Panc1 (cell line): ENCODE measurements around the gene KIF1A. TPM values are rescaled to one million over a fixed set of nuclear protein-coding genes. Genes with fewer than 3 reads are reported as not detected.

ENCODE experiments used
- ATAC-seq: fragments of 200-7000 bp; cut with Tn5 transposase; 2 replicates; pipeline ENCODE4 v1.9.1; 2020; ENCODE audit warnings: mild to moderate bottlenecking, moderate library complexity
- BruUV-seq: library from RNA; stranded (reverse); fragments of 400-500 nt; replicated peaks from 2 replicates; lab custom pipeline; 2021; lab: Mats Ljungman, UMichigan
- CTCF ChIA-PET: fragments of 300-600 bp; sonication (Branson Sonifier 250); formaldehyde crosslinking; loops from one replicate; lab custom pipeline; 2022; ENCODE audit warnings: antibody characterized with exemption; lab: Charles Lee
- POLR2A ChIA-PET: fragments of 300-600 bp; sonication (Branson Sonifier 250); formaldehyde crosslinking; loops from one replicate; lab custom pipeline; 2022; ENCODE audit warnings: antibody characterized with exemption; lab: Charles Lee
- DNase-seq: peaks from one replicate; pipeline ENCODE4 v3.0.0-alpha.2; 2010; ENCODE audit warnings: low read depth, low spot score
- H3K27ac ChIP-seq: 2 replicates; pipeline ENCODE4 v1.5.1; 2011; ENCODE audit warnings: mild to moderate bottlenecking, low read length, inconsistent platforms
- H3K27me3 ChIP-seq: fragments of 200-500 bp; sonication (Bioruptor generic); 2 replicates; pipeline ENCODE4 v1.6.0; 2014; ENCODE audit warnings: low read length, inconsistent platforms; ENCODE audit not compliant: control insufficient read depth, insufficient read depth
- H3K36me3 ChIP-seq: fragments of 200-500 bp; sonication (Bioruptor generic); 2 replicates; pipeline ENCODE4 v1.5.1; 2014; ENCODE audit warnings: inconsistent platforms, mild to moderate bottlenecking, low read length, moderate library complexity; ENCODE audit not compliant: control insufficient read depth, insufficient read depth
- H3K4me1 ChIP-seq: 2 replicates; pipeline ENCODE4 v1.5.1; 2011; ENCODE audit warnings: inconsistent platforms, mild to moderate bottlenecking, low read length, moderate library complexity; ENCODE audit not compliant: control insufficient read depth, insufficient read depth
- H3K4me3 ChIP-seq, 2 experiments: 2 replicates each; pipeline ENCODE4 v1.5.1; 2011 to 2012; ENCODE audit warnings: low read depth in 2 of 2, low read length in 2 of 2, mild to moderate bottlenecking in 2 of 2, inconsistent platforms in 1 of 2, moderate library complexity in 1 of 2
- H3K9me3 ChIP-seq: fragments of 200-500 bp; sonication (Bioruptor generic); 2 replicates; pipeline ENCODE4 v1.5.1; 2014; ENCODE audit warnings: low read depth, mild to moderate bottlenecking, inconsistent platforms, low read length, moderate library complexity; ENCODE audit not compliant: control insufficient read depth, insufficient read depth
- CTCF ChIP-seq: fragments of 450-650 bp; IDR thresholded peaks from 2 replicates; pipeline ENCODE4 v1.5.1; 2017; ENCODE audit warnings: mild to moderate bottlenecking
- POLR2AphosphoS5 ChIP-seq: IDR thresholded peaks from 2 replicates; pipeline ENCODE4 v1.6.1; 2012; ENCODE audit warnings: mild to moderate bottlenecking, low read depth, low read length, moderate library complexity
- REST ChIP-seq, 2 experiments: IDR thresholded peaks; 2 replicates each; pipeline ENCODE4 v1.6.1; 2011 to 2012; ENCODE audit warnings: low read depth in 2 of 2, control low read depth in 1 of 2, low read length in 1 of 2, mild to moderate bottlenecking in 1 of 2, moderate library complexity in 1 of 2; ENCODE audit not compliant: insufficient read depth in 1 of 2
- SIN3A ChIP-seq: IDR thresholded peaks from 2 replicates; pipeline ENCODE4 v1.6.1; 2012; ENCODE audit warnings: low read depth, mild to moderate bottlenecking, low read length, moderate library complexity, borderline replicate concordance; ENCODE audit not compliant: insufficient read depth
- TCF7L2 ChIP-seq: IDR thresholded peaks from 2 replicates; pipeline ENCODE4 v1.6.1; 2011; ENCODE audit warnings: mild to moderate bottlenecking, low read depth, low read length, inconsistent platforms
- in situ Hi-C: cut with HindIII; loops from 2 replicates; pipeline ENCODE4 v1.10.0; 2016; ENCODE audit warnings: low sequenced_read_pairs, low pct_unique_long_range_greater_than_20kb
- intact Hi-C: fragments of 100-400 bp; cut with micrococcal nuclease; formaldehyde crosslinking; loops from one replicate; pipeline ENCODE4 v1.10.0; 2022; ENCODE audit not compliant: unreplicated experiment
- total RNA-seq: library from RNA; stranded (reverse); gene quantifications from one replicate; pipeline ENCODE4 v1.2.1, GENCODE V29; 2021; ENCODE audit not compliant: unreplicated experiment

KIF1A gene
- total RNA-seq, 1 experiment from 2014 or later = 132 TPM

GRCh38 chr2:240735476-240735875 is 84.5 kb downstream of the KIF1A start:
- H3K4me1 ChIP-seq = no peaks in the 10 kb centered on the region
- ChIA-PET CTCF (no interaction called here), POLR2A (no interaction called here)
- intact Hi-C loops (no loop called here), in situ Hi-C loops (no loop called here)
- H3K4me3 ChIP-seq = no peak overlapping the region
- no peaks in the 10 kb centered on the region for H3K36me3 ChIP-seq
- no TSS peak for BruUV-seq
- H3K27ac ChIP-seq = no peak overlapping the region
- DNase-seq (no peak), ATAC-seq (no peak)
- no peaks in the 10 kb centered on the region for H3K27me3 ChIP-seq
- TF ChIP-seq SIN3A (no peak), CTCF (no peak), POLR2AphosphoS5 (no peak), REST (IDR thresholded peaks at IDR 0.05; ENCODE audit: insufficient read depth in 1 of 2, low read depth in 2 of 2, low read length in 1 of 2) (no peak), TCF7L2 (no peak)
- H3K9me3 ChIP-seq = no peaks in the 10 kb centered on the region

GRCh38 chr2:240734756-240735155 is 85.3 kb downstream of the KIF1A start:
- ATAC-seq = no peak
- POLR2A ChIA-PET = no interaction called here

More at GRCh38 chr2:240734756-240735155, 85.3 kb downstream of the KIF1A start:
- H3K27me3 ChIP-seq = no peaks in the 10 kb centered on the region
- H3K9me3 ChIP-seq = no peaks in the 10 kb centered on the region
- no peaks in the 10 kb centered on the region for H3K36me3 ChIP-seq
- CTCF ChIA-PET = no interaction called here
- no peak overlapping the region for H3K27ac ChIP-seq
- TF ChIP-seq REST (IDR thresholded peaks at IDR 0.05; ENCODE audit: insufficient read depth in 1 of 2, low read depth in 2 of 2, low read length in 1 of 2) = no peak
- no peak for TF ChIP-seq POLR2AphosphoS5
- TF ChIP-seq SIN3A = no peak
- TF ChIP-seq TCF7L2 = no peak
- TF ChIP-seq CTCF = no peak
- H3K4me1 ChIP-seq = no peaks in the 10 kb centered on the region
- DNase-seq = no peak
- no peak overlapping the region for H3K4me3 ChIP-seq
- intact Hi-C loops = no loop called here
- in situ Hi-C loops = no loop called here
- no TSS peak for BruUV-seq
